ENCODE measurements around the gene PRMT7. TPM values are rescaled to one million over a fixed set of nuclear protein-coding genes. Genes with fewer than 3 reads are reported as not detected.

PRMT7 gene
- total and polyA plus RNA-seq, 4 donors: 11.0 to 99.2 (median 31.6) TPM

- no peak overlapping the region for H3K4me3 ChIP-seq (ENCODE audit: low read length in 2 of 2)
- H3K27me3 ChIP-seq (ENCODE audit: control insufficient read depth in 1 of 2, insufficient read depth in 2 of 2, low read length in 1 of 2): no peaks in the 10 kb centered on the region
- no peaks in the 10 kb centered on the region for H3K9me3 ChIP-seq (ENCODE audit: control insufficient read depth, low read length)
- 28 to 34% methylated on average over 13 of the region's 13 CpGs for WGBS, 2 donors
- H3K36me3 ChIP-seq (ENCODE audit: control insufficient read depth in 1 of 2, insufficient read depth in 2 of 2, low read length in 1 of 2): no peaks in the 10 kb centered on the region
- intact Hi-C loops (cut with DNase I): no loop called here
- no peak overlapping the region for H3K27ac ChIP-seq (ENCODE audit: low read depth in 1 of 2, low read length in 2 of 2)
- DNase-seq (no peak), ATAC-seq (ENCODE audit: low FRiP score) (no peak)
- H3K4me1 ChIP-seq (ENCODE audit: control insufficient read depth in 1 of 2, insufficient read depth in 2 of 2, low read length in 2 of 2): no peaks in the 10 kb centered on the region
Observed at GRCh38 chr16:68367030-68367429, 56.2 kb downstream of the PRMT7 start.

- no peaks in the 10 kb centered on the region for H3K27me3 ChIP-seq (ENCODE audit: control insufficient read depth in 1 of 2, insufficient read depth in 2 of 2, low read length in 1 of 2)
- no peaks in the 10 kb centered on the region for H3K4me1 ChIP-seq (ENCODE audit: control insufficient read depth in 1 of 2, insufficient read depth in 2 of 2, low read length in 2 of 2)
- no peaks in the 10 kb centered on the region for H3K9me3 ChIP-seq (ENCODE audit: control insufficient read depth, low read length)
- WGBS, 2 donors: 68% methylated on average over 20 of the region's 20 CpGs
- intact Hi-C loops (cut with DNase I): no loop called here
- H3K4me3 ChIP-seq (ENCODE audit: low read length in 2 of 2): no peak overlapping the region
- DNase-seq (no peak), ATAC-seq (ENCODE audit: low FRiP score) (no peak)
- no peak overlapping the region for H3K27ac ChIP-seq (ENCODE audit: low read depth in 1 of 2, low read length in 2 of 2)
- H3K36me3 ChIP-seq (ENCODE audit: control insufficient read depth in 1 of 2, insufficient read depth in 2 of 2, low read length in 1 of 2): no peaks in the 10 kb centered on the region
Observed at GRCh38 chr16:68367440-68367839, 56.6 kb downstream of the PRMT7 start.

- H3K27ac ChIP-seq (ENCODE audit: low read depth in 1 of 2, low read length in 2 of 2): no peak overlapping the region
- H3K4me1 ChIP-seq (ENCODE audit: control insufficient read depth in 1 of 2, insufficient read depth in 2 of 2, low read length in 2 of 2): no peaks in the 10 kb centered on the region
- 78% methylated on average over 14 of the region's 14 CpGs for WGBS, 2 donors
- intact Hi-C loops (cut with DNase I): no loop called here
- ATAC-seq (ENCODE audit: low FRiP score) (no peak), DNase-seq (no peak)
- no peaks in the 10 kb centered on the region for H3K9me3 ChIP-seq (ENCODE audit: control insufficient read depth, low read length)
- H3K36me3 ChIP-seq (ENCODE audit: control insufficient read depth in 1 of 2, insufficient read depth in 2 of 2, low read length in 1 of 2): no peaks in the 10 kb centered on the region
- no peaks in the 10 kb centered on the region for H3K27me3 ChIP-seq (ENCODE audit: control insufficient read depth in 1 of 2, insufficient read depth in 2 of 2, low read length in 1 of 2)
- no peak overlapping the region for H3K4me3 ChIP-seq (ENCODE audit: low read length in 2 of 2)
Observed at GRCh38 chr16:68367891-68368290, 57.1 kb downstream of the PRMT7 start.

- Histone ChIP-seq H3K27ac (ENCODE audit: low read depth in 1 of 2, low read length in 2 of 2) (no peak overlapping the region), H3K9me3 (ENCODE audit: control insufficient read depth, low read length) (no peaks in the 10 kb centered on the region), H3K4me1 (ENCODE audit: control insufficient read depth in 1 of 2, insufficient read depth in 2 of 2, low read length in 2 of 2) (no peaks in the 10 kb centered on the region), H3K4me3 (ENCODE audit: low read length in 2 of 2) (no peak overlapping the region), H3K27me3 (ENCODE audit: control insufficient read depth in 1 of 2, insufficient read depth in 2 of 2, low read length in 1 of 2) (no peaks in the 10 kb centered on the region), H3K36me3 (ENCODE audit: control insufficient read depth in 1 of 2, insufficient read depth in 2 of 2, low read length in 1 of 2) (no peaks in the 10 kb centered on the region)
- intact Hi-C loops (cut with DNase I): no loop called here
- 81 to 83% methylated on average over 12 of the region's 12 CpGs for WGBS, 2 donors
- no peak for DNase-seq
- no peak for ATAC-seq (ENCODE audit: low FRiP score)
Observed at GRCh38 chr16:68368301-68368888, 57.6 kb downstream of the PRMT7 start.

GRCh38 chr16:68369168-68369567 is 58.3 kb downstream of the PRMT7 start:
- no peak overlapping the region for H3K27ac ChIP-seq (ENCODE audit: low read depth in 1 of 2, low read length in 2 of 2)
- peak in 1 of 2 donors; percentile 25 for DNase-seq
- H3K9me3 ChIP-seq (ENCODE audit: control insufficient read depth, low read length): no peaks in the 10 kb centered on the region
- H3K27me3 ChIP-seq (ENCODE audit: control insufficient read depth in 1 of 2, insufficient read depth in 2 of 2, low read length in 1 of 2): no peaks in the 10 kb centered on the region
- 60 to 72% methylated on average over 4 of the region's 4 CpGs for WGBS, 2 donors
- no peaks in the 10 kb centered on the region for H3K4me1 ChIP-seq (ENCODE audit: control insufficient read depth in 1 of 2, insufficient read depth in 2 of 2, low read length in 2 of 2)
- H3K36me3 ChIP-seq (ENCODE audit: control insufficient read depth in 1 of 2, insufficient read depth in 2 of 2, low read length in 1 of 2): no peaks in the 10 kb centered on the region
- ATAC-seq (ENCODE audit: low FRiP score): no peak
- intact Hi-C loops (cut with DNase I): no loop called here
- H3K4me3 ChIP-seq (ENCODE audit: low read length in 2 of 2): no peak overlapping the region

- H3K4me3 ChIP-seq (ENCODE audit: low read length in 2 of 2): no peak overlapping the region
- H3K36me3 ChIP-seq (ENCODE audit: control insufficient read depth in 1 of 2, insufficient read depth in 2 of 2, low read length in 1 of 2): no peaks in the 10 kb centered on the region
- ATAC-seq (ENCODE audit: low FRiP score) (no peak), DNase-seq (peak in 1 of 2 donors; percentile 45)
- H3K9me3 ChIP-seq (ENCODE audit: control insufficient read depth, low read length): no peaks in the 10 kb centered on the region
- no peak overlapping the region for H3K27ac ChIP-seq (ENCODE audit: low read depth in 1 of 2, low read length in 2 of 2)
- H3K4me1 ChIP-seq (ENCODE audit: control insufficient read depth in 1 of 2, insufficient read depth in 2 of 2, low read length in 2 of 2): no peaks in the 10 kb centered on the region
- intact Hi-C loops (cut with DNase I): no loop called here
- WGBS, 2 donors: 86 to 90% methylated on average over 23 of the region's 23 CpGs
- no peaks in the 10 kb centered on the region for H3K27me3 ChIP-seq (ENCODE audit: control insufficient read depth in 1 of 2, insufficient read depth in 2 of 2, low read length in 1 of 2)
Observed at GRCh38 chr16:68369697-68370580, 59.1 kb downstream of the PRMT7 start.

- Histone ChIP-seq H3K27me3 (ENCODE audit: control insufficient read depth in 1 of 2, insufficient read depth in 2 of 2, low read length in 1 of 2) (no peaks in the 10 kb centered on the region), H3K4me1 (ENCODE audit: control insufficient read depth in 1 of 2, insufficient read depth in 2 of 2, low read length in 2 of 2) (no peaks in the 10 kb centered on the region), H3K36me3 (ENCODE audit: control insufficient read depth in 1 of 2, insufficient read depth in 2 of 2, low read length in 1 of 2) (no peaks in the 10 kb centered on the region), H3K9me3 (ENCODE audit: control insufficient read depth, low read length) (no peaks in the 10 kb centered on the region), H3K4me3 (ENCODE audit: low read length in 2 of 2) (no peak overlapping the region), H3K27ac (ENCODE audit: low read depth in 1 of 2, low read length in 2 of 2) (no peak overlapping the region)
- 86 to 88% methylated on average over 32 of the region's 32 CpGs for WGBS, 2 donors
- ATAC-seq (ENCODE audit: low FRiP score) (no peak), DNase-seq (peak in 1 of 2 donors; percentile 49)
- intact Hi-C loops (cut with DNase I): no loop called here
Observed at GRCh38 chr16:68370581-68371275, 59.9 kb downstream of the PRMT7 start.

- intact Hi-C loops (cut with DNase I): no loop called here
- Histone ChIP-seq H3K4me3 (ENCODE audit: low read length in 2 of 2) (no peak overlapping the region), H3K36me3 (ENCODE audit: control insufficient read depth in 1 of 2, insufficient read depth in 2 of 2, low read length in 1 of 2) (no peaks in the 10 kb centered on the region), H3K4me1 (ENCODE audit: control insufficient read depth in 1 of 2, insufficient read depth in 2 of 2, low read length in 2 of 2) (no peaks in the 10 kb centered on the region), H3K9me3 (ENCODE audit: control insufficient read depth, low read length) (no peaks in the 10 kb centered on the region), H3K27ac (ENCODE audit: low read depth in 1 of 2, low read length in 2 of 2) (no peak overlapping the region), H3K27me3 (ENCODE audit: control insufficient read depth in 1 of 2, insufficient read depth in 2 of 2, low read length in 1 of 2) (no peaks in the 10 kb centered on the region)
- DNase-seq: no peak
- 89 to 90% methylated on average over 26 to 27 of the region's 27 CpGs for WGBS, 2 donors
- ATAC-seq (ENCODE audit: low FRiP score): no peak
Observed at GRCh38 chr16:68371276-68371651, 60.4 kb downstream of the PRMT7 start.
